Measurements from ENCODE around the gene CASP8AP2. TPM values are rescaled to one million over a fixed set of nuclear protein-coding genes. Genes with fewer than 3 reads are reported as not detected.

The CASP8AP2 gene
- total RNA-seq, 1 experiment from 2014 or later = 22.9 TPM

- in situ Hi-C loops (cut with HindIII; ENCODE audit: low pct_unique_long_range_greater_than_20kb, low sequenced_read_pairs) (no loop called here), intact Hi-C loops (cut with micrococcal nuclease; ENCODE audit: unreplicated experiment) (no loop called here)
- no peaks in the 10 kb centered on the region for H3K9me3 ChIP-seq (ENCODE audit: control insufficient read depth, insufficient read depth, low read depth, low read length)
- no peaks in the 10 kb centered on the region for H3K4me1 ChIP-seq (ENCODE audit: control insufficient read depth, insufficient read depth, low read length)
- peaks cover 13% of the 10 kb centered on the region; the same call in 1 of the 2 replicates for H3K36me3 ChIP-seq (ENCODE audit: control insufficient read depth, insufficient read depth, low read length)
- ChIA-PET POLR2A (no interaction called here), CTCF (interaction anchor here (0.6 kb wide), 1 partner anchor 629 kb away, joined by 6 read pairs; no protein-coding TSS in a partner anchor)
- H3K4me3 ChIP-seq (ENCODE audit: low read depth in 2 of 2, low read length in 2 of 2) = no peak overlapping the region
- no peak for DNase-seq (ENCODE audit: low read depth, low spot score)
- no peak for ATAC-seq
- H3K27me3 ChIP-seq (ENCODE audit: control insufficient read depth, insufficient read depth, low read length) = no peaks in the 10 kb centered on the region
- BruUV-seq (replicated peaks) = no TSS peak
- no peak overlapping the region for H3K27ac ChIP-seq (ENCODE audit: low read length)
- TF ChIP-seq POLR2AphosphoS5 (IDR thresholded peaks at IDR 0.05; ENCODE audit: low read depth, low read length) (no peak), SIN3A (IDR thresholded peaks at IDR 0.05; ENCODE audit: borderline replicate concordance, insufficient read depth, low read depth, low read length) (no peak), CTCF (IDR thresholded peaks at IDR 0.05) (no peak), TCF7L2 (IDR thresholded peaks at IDR 0.05; ENCODE audit: low read depth, low read length) (no peak)
- TF ChIP-seq, protein P1, sequence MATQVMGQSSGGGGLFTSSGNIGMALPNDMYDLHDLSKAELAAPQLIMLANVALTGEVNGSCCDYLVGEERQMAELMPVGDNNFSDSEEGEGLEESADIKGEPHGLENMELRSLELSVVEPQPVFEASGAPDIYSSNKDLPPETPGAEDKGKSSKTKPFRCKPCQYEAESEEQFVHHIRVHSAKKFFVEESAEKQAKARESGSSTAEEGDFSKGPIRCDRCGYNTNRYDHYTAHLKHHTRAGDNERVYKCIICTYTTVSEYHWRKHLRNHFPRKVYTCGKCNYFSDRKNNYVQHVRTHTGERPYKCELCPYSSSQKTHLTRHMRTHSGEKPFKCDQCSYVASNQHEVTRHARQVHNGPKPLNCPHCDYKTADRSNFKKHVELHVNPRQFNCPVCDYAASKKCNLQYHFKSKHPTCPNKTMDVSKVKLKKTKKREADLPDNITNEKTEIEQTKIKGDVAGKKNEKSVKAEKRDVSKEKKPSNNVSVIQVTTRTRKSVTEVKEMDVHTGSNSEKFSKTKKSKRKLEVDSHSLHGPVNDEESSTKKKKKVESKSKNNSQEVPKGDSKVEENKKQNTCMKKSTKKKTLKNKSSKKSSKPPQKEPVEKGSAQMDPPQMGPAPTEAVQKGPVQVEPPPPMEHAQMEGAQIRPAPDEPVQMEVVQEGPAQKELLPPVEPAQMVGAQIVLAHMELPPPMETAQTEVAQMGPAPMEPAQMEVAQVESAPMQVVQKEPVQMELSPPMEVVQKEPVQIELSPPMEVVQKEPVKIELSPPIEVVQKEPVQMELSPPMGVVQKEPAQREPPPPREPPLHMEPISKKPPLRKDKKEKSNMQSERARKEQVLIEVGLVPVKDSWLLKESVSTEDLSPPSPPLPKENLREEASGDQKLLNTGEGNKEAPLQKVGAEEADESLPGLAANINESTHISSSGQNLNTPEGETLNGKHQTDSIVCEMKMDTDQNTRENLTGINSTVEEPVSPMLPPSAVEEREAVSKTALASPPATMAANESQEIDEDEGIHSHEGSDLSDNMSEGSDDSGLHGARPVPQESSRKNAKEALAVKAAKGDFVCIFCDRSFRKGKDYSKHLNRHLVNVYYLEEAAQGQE (IDR thresholded peaks at IDR 0.05; ENCODE audit: insufficient read depth in 1 of 2, low read depth in 2 of 2, low read length in 1 of 2) = no peak
Measured at GRCh38 chr6:89794324-89794723, 35.4 kb upstream of the CASP8AP2 start.

- Histone ChIP-seq H3K4me3 (ENCODE audit: low read depth in 2 of 2, low read length in 2 of 2) (no peak overlapping the region), H3K27ac (ENCODE audit: low read length) (no peak overlapping the region), H3K4me1 (ENCODE audit: control insufficient read depth, insufficient read depth, low read length) (no peaks in the 10 kb centered on the region), H3K36me3 (ENCODE audit: control insufficient read depth, insufficient read depth, low read length) (no peaks in the 10 kb centered on the region; the same call in 1 of the 2 replicates), H3K9me3 (ENCODE audit: control insufficient read depth, insufficient read depth, low read depth, low read length) (no peaks in the 10 kb centered on the region), H3K27me3 (ENCODE audit: control insufficient read depth, insufficient read depth, low read length) (no peaks in the 10 kb centered on the region)
- DNase-seq (ENCODE audit: low read depth, low spot score) (no peak), ATAC-seq (no peak)
- no TSS peak for BruUV-seq (replicated peaks)
- intact Hi-C loops (cut with micrococcal nuclease; ENCODE audit: unreplicated experiment) = no loop called here
- ChIA-PET POLR2A (no interaction called here), CTCF (no interaction called here)
- TF ChIP-seq TCF7L2 (IDR thresholded peaks at IDR 0.05; ENCODE audit: low read depth, low read length) (no peak), CTCF (IDR thresholded peaks at IDR 0.05) (no peak), SIN3A (IDR thresholded peaks at IDR 0.05; ENCODE audit: borderline replicate concordance, insufficient read depth, low read depth, low read length) (no peak), POLR2AphosphoS5 (IDR thresholded peaks at IDR 0.05; ENCODE audit: low read depth, low read length) (no peak)
- TF ChIP-seq, protein P1 (IDR thresholded peaks at IDR 0.05; ENCODE audit: insufficient read depth in 1 of 2, low read depth in 2 of 2, low read length in 1 of 2) = no peak
- in situ Hi-C loops (cut with HindIII; ENCODE audit: low pct_unique_long_range_greater_than_20kb, low sequenced_read_pairs) = no loop called here
Measured at GRCh38 chr6:89797317-89797716, 32.4 kb upstream of the CASP8AP2 start.
